NOMO-1 treated with DMSO at 0.1 percent for 48 hours (cell line): ENCODE data around the gene PATZ1.
A peak's percentile ranks its signal among the peaks of the same experiment; 100 is the strongest.
"Not testable (repeated sequence)": the region's sequence is repeated elsewhere in the genome, so short reads cannot be mapped to it uniquely, and the experiment has no call there.

ENCODE experiments used
- DNase-seq: peaks from one replicate; lab custom pipeline; 2025; ENCODE audit not compliant: unreplicated experiment; lab: John Stamatoyannopoulos, UW

The PATZ1 gene

GRCh38 chr22:31346255-31346732 lies at the start of gene PATZ1:
Gene PATZ1, minus strand, starts transcription at chr22:31346346. Its CDS starts 744 bp downstream, at chr22:31345602.
- peak; percentile 77 for DNase-seq

DNA sequence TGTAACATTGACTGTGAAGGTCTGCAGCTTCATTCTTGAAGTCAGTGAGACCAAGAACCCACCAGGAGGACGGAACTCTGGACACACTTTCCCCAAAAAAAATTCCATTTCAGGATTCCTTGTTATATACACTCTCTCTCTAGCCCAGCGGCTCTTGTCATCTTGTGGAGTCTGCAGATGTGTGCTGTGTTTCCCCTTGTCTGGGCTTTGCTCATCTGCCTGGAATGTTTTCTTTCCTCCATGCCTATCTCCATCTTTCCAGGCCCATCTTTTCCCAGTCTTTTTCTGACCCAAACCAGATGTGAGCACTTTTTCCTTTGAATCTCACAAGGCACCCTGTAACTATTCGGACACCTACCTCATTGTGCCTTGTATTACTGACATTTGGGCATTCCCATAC lies 48.2 kb upstream of the PATZ1 start:
- DNase-seq, result no peak

DNA sequence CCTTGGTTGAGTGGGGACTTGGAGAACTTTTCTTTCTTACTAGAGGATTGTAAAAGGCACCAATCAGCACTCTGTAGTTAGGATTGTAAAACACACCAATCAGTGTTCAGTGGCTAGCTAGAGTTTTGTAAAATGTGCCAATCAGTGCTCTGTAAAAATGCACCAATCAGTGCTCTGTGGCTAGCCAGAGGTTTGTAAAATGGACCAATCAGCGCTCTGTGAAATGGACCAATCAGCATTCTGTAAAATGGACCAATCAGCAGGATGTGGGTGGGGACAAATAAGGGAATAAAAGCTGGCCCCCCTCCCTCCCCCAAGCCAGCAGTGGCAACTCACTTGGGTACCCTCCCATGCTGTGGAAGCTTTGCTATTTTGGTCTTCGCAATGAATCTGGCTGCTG lies 47.7 kb upstream of the PATZ1 start:
- DNase-seq, result no peak

DNA sequence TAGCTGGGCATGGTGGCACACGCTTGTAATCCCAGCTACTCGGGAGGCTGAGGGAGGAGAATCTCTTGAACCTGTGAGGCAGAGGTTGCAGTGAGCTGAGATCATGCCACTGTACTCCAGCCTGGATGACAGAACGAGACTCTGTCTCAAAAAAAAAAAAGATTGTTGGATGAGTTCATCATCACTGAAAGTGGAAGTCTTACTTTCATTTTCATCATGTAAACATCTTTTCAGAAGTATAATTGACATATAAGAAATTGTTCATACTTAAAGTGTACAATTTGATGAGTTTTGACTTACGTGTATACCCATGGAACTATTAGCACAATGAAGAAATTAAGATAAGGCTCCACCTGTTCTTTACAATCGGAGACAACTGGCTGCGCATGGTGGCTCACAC lies 32.5 kb upstream of the PATZ1 start:
- not testable (repeated sequence) for DNase-seq

GRCh38 chr22:31378123-31378522 lies 32.0 kb upstream of the PATZ1 start:
- DNase-seq, result no peak

- no peak for DNase-seq
Measured at GRCh38 chr22:31377612-31378011, 31.5 kb upstream of the PATZ1 start.

DNA sequence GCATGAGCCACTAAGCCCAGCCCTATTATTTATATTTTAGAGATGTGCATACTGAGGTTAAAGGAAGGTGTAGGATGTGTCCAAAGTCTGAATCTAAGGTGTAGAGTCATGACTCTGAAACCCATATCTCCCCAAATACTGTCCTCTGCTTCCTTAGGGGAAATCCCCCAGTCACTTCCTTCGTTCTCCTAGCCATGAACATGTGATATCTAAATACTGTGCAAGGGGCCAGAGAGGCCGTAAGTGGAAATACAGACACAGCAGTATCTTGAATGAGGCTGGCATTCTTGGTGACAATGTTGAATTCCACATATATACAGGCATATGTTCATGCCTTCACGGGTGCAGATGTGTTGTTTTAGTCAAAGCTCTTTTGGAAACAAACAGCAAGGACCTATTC lies 21.3 kb upstream of the PATZ1 start:
- no peak for DNase-seq

- no peak for DNase-seq
Measured at GRCh38 chr22:31363885-31364465, 17.8 kb upstream of the PATZ1 start.

GRCh38 chr22:31361743-31362142 lies 15.6 kb upstream of the PATZ1 start:
- DNase-seq, result no peak

- DNase-seq, result no peak
Measured at GRCh38 chr22:31360029-31360428, 13.9 kb upstream of the PATZ1 start.

DNA sequence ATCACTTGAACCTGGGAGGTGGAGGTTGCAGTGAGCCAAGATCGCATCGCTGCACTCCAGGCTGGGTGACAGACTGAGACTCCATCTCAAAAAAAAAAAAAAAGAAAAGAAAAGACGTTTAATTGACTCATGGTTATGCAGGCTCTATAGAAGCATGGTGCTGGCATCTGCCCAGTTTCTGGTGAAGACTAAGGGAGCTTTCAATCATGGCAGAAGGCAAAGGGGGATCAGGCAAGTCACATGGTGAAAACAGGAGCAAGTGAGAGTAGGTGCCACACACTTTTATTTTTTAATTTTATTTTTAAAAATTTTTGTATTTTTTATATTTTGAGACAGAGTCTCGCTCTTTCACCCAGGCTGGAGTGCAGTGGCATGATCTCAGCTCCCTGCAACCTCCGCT lies 8.4 kb upstream of the PATZ1 start:
- DNase-seq, result no peak

- no peak for DNase-seq
Measured at GRCh38 chr22:31350410-31350863, 4.3 kb upstream of the PATZ1 start.

DNA sequence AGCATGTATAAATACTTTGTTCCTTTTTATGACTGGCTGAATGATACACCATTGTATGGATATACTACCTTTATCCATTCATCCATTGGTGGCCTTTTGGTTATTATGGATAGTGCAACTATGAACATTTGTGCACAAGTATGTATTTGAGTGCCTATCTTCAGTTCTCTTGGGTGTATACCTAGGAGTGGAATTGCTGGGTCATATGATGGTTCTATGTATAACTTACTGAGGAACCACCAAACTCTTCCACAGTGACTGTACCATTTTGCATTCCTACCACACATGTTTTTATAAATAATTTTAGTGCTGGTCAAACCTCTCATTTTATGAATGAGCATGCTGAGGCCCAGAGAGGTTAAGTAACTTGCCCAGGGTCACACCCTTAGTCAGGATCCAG lies 3.8 kb upstream of the PATZ1 start:
- no peak for DNase-seq

DNA sequence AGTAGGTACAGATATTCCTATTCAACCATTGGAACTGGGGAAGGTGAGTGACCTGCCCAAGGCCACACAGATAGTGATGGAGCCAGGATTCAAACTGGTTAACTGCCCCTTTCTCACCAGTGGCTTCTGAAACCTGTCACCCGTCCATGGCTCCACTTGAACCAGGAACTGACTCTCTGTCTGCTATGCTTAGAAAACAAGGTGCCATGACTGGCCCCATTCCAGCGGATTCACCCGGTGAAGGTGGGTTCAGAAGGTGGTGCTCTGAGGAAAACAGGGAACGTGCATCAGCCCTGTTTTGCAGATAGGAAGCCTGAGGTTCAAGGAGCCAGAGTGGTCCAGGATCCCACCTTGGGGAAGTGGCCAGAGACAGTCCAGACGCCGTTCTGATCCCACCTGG lies 2.6 kb upstream of the PATZ1 start:
- DNase-seq, result no peak

DNA sequence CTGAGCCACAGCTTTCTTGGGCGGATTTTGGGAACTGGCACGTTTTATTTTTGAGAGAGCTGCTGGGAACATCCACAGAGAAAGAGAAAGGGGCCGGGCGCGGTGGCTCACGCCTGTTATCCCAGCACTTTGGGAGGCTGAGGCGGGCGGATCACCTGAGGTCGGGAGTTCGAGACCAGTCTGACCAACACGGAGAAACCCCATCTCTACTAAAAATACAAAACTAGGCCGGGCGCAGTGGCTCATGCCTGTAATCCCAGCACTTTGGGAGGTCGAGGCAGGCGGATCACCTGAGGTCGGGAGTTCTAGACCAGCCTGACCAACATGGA lies 1.8 kb upstream of the PATZ1 start:
- not testable (repeated sequence) for DNase-seq

- DNase-seq, result peak; percentile 66
Measured at GRCh38 chr22:31347251-31348008, 1.3 kb upstream of the PATZ1 start.

DNA sequence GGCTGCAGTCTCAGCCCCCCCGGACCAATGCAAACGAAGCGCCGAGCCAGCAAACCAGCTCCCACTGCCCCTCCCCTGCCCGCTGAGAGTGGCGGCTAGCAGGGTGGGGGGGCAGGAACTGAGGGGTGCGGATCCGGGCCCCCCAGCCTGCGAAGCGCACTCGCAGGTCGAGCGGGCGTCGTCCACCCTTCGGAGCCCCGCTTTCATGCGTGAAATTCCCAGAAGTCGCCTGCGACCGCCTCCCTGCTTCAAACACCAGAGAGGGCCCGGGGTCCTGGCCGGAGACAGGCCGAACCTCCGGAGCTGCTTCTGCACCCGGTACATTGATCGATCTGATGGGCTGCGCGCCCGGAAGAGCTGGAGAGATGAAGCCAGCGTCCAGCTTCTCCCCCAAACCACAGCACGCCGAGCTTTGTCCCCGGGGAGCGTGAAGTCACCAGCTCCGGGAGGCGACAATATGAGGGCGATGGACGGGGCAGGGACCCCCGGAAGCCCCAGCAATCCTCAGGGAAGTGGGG lies 646 bp upstream of the PATZ1 start:
- DNase-seq, result peak; percentile 56

DNA sequence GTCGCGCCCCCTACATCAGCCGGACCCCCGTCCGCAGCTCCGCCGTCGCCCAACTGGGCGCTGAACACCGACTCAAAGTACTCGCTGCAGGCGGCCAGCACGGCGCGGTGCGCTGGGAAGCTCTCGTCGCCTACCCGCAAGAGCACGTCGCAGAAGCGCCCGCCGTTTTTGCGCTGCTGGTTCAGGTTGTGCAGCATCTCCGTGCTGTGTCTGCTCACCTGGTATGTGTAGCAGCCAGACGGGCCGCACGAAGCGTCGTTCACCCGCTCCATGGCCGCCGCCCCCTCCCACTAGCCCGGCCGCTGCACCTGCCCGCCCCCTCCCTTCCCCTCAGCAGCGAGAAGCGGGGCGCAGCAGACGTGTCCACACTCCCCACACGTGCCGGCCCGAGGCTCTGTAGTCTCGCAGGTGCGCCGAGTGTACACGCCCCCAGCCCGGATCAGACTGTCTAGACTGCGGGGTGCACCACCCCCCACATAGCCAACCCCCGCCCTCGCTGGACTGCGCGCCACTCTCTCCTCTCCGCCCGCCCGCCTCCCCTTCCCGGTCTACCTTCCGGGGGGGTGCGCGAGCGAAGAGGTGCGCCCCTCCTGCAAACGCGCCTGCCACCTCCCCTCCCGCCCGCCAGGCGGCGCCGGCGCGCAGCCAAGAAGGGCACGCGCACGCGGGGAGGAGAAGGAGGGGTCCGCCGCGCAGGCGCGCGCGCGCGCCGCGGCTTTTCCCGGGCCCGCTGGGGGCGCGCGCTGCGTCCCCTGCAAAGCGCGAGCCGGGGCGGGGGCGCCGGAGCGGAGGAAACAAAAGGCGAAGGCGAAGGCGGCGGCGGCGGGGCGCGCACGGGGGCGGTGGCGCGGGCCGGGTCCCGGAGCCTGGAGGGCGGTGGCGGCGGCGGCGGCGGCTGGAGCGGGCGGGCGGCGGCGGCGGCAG lies 553 bp downstream of the PATZ1 start:
- peak; percentile 76 for DNase-seq

DNA sequence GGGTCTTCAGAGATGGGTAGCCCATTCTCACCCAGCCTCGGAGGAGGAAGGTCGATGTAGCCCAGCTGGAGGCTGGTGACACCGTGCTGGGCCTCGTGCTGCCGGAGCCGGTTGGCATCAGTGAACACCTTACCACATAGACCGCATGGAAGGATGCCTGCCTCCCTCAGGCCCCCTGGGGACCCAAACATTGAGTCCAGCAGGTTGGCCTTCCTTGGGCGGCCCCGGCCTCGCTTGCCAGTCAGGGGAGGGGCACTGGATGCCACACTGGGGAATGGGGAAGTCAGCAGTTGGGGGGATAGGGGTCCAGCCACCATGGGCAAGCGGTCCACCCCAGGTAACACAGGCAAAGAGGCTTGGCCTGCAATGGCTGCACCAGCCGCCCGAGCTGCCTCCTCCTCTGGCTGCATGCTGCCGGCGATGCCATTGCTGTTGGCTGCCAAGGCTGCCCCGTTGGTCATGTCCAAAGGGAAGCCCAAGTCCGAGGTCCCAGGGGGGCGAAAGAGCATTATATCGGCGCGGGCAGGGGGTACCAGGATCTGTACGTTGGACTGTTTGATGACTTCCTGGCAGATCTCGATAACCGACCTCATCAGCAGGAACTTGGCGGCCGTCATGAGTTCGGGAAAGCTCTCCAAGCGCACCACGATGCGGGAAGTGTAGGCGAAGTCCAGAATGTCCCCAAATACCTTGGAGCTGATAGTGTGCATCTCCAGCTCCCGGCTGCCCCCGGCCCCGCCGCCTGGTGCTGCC lies 1.4 kb downstream of the PATZ1 start:
- peak; percentile 5 for DNase-seq

DNA sequence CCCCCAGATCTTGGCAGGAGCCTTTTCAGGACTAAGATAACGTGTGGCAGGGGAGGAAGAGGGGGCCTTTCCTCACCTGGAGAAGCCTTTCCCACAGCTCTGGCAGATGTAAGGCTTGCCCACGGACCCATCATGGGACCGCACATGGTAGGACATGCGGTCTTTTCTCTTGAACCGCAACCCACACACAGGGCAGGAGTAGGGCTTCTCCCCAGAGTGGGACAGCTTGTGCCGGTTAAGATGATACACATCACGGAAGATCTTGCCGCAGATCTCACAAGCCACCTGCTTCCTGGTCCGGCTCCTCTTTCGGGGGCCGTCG lies 1.9 kb downstream of the PATZ1 start:
- no peak for DNase-seq
